Measurements from ENCODE around the gene SCARF2.

The SCARF2 gene

GRCh38 chr22:20441631-20442484 lies 4.2 kb upstream of the SCARF2 start:
- no peak for DNase-seq (ENCODE audit: low read depth in 1 of 2, low spot score in 1 of 2)
- in situ Hi-C loops (cut with HindIII; ENCODE audit: low pct_unique_long_range_greater_than_20kb, low sequenced_read_pairs) = no loop called here
- no peak for TF ChIP-seq JUND (IDR thresholded peaks at IDR 0.05; ENCODE audit: low read depth)

GRCh38 chr22:20440637-20441591 lies 3.3 kb upstream of the SCARF2 start:
- in situ Hi-C loops (cut with HindIII; ENCODE audit: low pct_unique_long_range_greater_than_20kb, low sequenced_read_pairs) = no loop called here
- DNase-seq (ENCODE audit: low read depth in 1 of 2, low spot score in 1 of 2) = no peak
- no peak for TF ChIP-seq JUND (IDR thresholded peaks at IDR 0.05; ENCODE audit: low read depth)

DNA sequence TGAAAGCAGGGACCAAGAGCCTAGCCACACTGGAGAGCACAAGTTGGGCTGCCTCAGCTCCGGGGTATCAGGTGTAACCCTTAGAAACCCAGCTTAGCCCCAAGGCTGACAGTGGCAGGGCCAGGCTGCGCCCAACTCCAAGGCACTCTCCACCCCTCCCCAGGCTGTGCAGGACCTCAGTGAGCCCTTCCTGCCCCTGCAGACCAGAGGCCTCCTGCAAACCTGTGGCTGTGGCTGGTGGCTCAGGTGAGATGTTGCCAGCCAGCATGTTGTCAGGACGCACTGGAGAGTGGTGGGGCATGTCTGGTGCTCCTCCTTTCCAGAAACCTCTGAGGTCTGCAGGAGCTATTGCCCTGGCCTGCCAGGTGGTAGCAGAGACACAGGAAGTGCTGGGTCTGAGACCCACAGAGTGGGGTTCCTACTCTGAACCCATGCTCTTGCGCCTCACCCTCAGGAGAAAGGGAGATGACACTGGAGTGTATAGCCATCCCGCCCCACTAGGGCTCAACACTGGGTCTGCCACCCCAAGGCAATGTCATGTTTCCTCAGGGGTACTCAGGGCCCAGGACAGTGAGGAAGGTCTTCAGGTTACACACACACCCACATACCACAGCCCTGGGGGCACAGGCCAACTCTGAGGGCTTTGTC lies 2.4 kb upstream of the SCARF2 start:
- no peak for DNase-seq (ENCODE audit: low read depth in 1 of 2, low spot score in 1 of 2)
- in situ Hi-C loops (cut with HindIII; ENCODE audit: low pct_unique_long_range_greater_than_20kb, low sequenced_read_pairs) = no loop called here
- TF ChIP-seq JUND (IDR thresholded peaks at IDR 0.05; ENCODE audit: low read depth) = no peak

DNA sequence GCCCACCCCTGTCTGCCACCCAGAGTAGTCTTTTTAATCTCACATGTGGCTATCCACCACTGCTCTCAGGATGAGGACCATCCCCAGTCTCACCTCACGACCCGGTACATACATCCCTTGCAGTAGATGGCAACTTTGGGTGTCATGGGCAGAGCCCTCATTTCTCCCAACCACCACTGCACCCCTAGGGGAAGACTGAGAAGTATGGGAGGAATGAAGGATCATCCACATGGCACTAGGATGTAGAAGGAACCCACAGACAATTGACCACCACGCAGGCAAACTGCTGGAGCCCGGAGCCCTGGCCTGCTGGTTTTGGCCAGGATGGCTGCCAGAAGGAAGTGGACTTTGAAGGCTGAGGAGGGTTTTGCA lies 1.9 kb upstream of the SCARF2 start:
- TF ChIP-seq JUND (IDR thresholded peaks at IDR 0.05; ENCODE audit: low read depth) = no peak
- in situ Hi-C loops (cut with HindIII; ENCODE audit: low pct_unique_long_range_greater_than_20kb, low sequenced_read_pairs) = no loop called here
- no peak for DNase-seq (ENCODE audit: low read depth in 1 of 2, low spot score in 1 of 2)

- in situ Hi-C loops (cut with HindIII; ENCODE audit: low pct_unique_long_range_greater_than_20kb, low sequenced_read_pairs) = no loop called here
- no peak for TF ChIP-seq JUND (IDR thresholded peaks at IDR 0.05; ENCODE audit: low read depth)
- DNase-seq (ENCODE audit: low read depth in 1 of 2, low spot score in 1 of 2) = peak in 1 of 2 experiments; percentile 21
Observed at GRCh38 chr22:20438678-20439492, 1.3 kb upstream of the SCARF2 start.

GRCh38 chr22:20438427-20438677 lies 727 bp upstream of the SCARF2 start:
- no peak for DNase-seq (ENCODE audit: low read depth in 1 of 2, low spot score in 1 of 2)
- TF ChIP-seq JUND (IDR thresholded peaks at IDR 0.05; ENCODE audit: low read depth) = no peak
- in situ Hi-C loops (cut with HindIII; ENCODE audit: low pct_unique_long_range_greater_than_20kb, low sequenced_read_pairs) = no loop called here

DNA sequence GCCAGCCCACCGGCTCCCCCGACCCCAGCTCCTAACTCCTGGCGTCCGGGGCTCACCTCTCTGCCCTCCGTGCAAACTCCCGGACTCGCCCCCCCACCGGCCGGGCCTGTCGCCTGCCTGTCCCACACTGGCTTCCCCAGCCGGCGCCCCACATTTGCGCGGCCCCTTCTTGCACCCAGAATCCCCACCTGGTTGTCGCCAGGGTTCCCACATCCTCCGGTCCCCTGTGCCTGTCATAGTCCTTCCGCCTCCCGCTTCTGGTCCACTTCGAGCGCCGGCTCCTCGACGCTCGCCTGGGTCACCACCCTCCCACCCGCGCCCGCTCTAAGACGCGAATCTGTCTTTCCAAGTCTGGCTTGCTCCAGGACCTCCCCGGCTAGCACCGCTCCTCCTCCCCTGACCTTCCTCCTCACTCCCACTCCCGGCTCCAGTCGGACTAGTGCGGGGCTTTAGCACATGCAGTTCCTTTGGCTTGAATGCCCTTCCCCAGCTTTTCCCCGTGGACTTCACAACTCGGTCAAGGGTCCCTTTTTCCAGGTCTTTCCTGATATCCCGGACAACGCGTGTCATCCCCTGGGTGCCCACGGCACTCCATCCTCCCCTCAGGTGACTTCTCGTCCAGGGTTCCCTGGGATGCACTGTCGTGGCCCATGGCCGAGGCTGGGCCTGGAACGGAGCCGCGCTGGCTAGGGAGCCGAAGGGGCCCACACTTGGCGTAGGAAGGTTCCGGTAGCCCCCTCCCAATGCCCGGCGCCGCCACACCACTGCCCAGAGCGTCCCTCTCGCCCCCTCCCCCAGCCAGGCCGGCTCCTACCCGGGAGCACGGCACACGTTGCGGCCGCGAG lies 635 bp downstream of the SCARF2 start:
- in situ Hi-C loops (cut with HindIII; ENCODE audit: low pct_unique_long_range_greater_than_20kb, low sequenced_read_pairs) = no loop called here
- TF ChIP-seq JUND (IDR thresholded peaks at IDR 0.05; ENCODE audit: low read depth) = no peak
- DNase-seq (ENCODE audit: low read depth in 1 of 2, low spot score in 1 of 2) = no peak

GRCh38 chr22:20436307-20436767 lies 1.3 kb downstream of the SCARF2 start:
- no peak for DNase-seq (ENCODE audit: low read depth in 1 of 2, low spot score in 1 of 2)
- in situ Hi-C loops (cut with HindIII; ENCODE audit: low pct_unique_long_range_greater_than_20kb, low sequenced_read_pairs) = no loop called here
- TF ChIP-seq JUND (IDR thresholded peaks at IDR 0.05; ENCODE audit: low read depth) = no peak

- no peak for DNase-seq (ENCODE audit: low read depth in 1 of 2, low spot score in 1 of 2)
- TF ChIP-seq JUND (IDR thresholded peaks at IDR 0.05; ENCODE audit: low read depth) = no peak
- in situ Hi-C loops (cut with HindIII; ENCODE audit: low pct_unique_long_range_greater_than_20kb, low sequenced_read_pairs) = no loop called here
Observed at GRCh38 chr22:20435436-20436306, 2.0 kb downstream of the SCARF2 start.

DNA sequence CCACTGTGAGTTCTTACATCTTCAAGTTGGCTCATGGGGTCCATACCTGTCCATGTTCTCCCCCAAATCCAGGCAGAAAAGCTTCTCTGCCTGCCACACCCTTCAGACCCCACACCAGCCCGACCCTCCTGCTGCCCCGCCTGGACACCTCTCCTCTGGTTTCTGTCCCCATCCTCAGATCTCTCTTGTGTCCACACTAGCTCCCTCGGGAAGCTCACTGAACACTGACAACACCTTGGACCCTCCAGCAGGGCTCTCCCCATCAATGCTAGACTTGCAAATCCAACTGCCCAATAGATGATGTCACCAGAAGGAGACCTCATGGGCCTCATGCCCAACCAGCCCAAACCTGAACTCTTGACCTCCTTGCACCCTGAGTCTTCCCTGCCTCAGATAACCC lies 2.9 kb downstream of the SCARF2 start:
- no peak for TF ChIP-seq JUND (IDR thresholded peaks at IDR 0.05; ENCODE audit: low read depth)

More for the DNA sequence above, 2.9 kb downstream of the SCARF2 start:
- DNase-seq (ENCODE audit: low read depth in 1 of 2, low spot score in 1 of 2) = no peak
- in situ Hi-C loops (cut with HindIII; ENCODE audit: low pct_unique_long_range_greater_than_20kb, low sequenced_read_pairs) = no loop called here

Data from T47D (cell line).